Measurements from ENCODE around the gene DNHD1. TPM values are rescaled to one million over a fixed set of nuclear protein-coding genes. Genes with fewer than 3 reads are reported as not detected.

The DNHD1 gene
- total and polyA plus RNA-seq, 2 of the 4 experiments (the other 2 are of a cell fraction), result 1.8 to 3.6 TPM

DNA sequence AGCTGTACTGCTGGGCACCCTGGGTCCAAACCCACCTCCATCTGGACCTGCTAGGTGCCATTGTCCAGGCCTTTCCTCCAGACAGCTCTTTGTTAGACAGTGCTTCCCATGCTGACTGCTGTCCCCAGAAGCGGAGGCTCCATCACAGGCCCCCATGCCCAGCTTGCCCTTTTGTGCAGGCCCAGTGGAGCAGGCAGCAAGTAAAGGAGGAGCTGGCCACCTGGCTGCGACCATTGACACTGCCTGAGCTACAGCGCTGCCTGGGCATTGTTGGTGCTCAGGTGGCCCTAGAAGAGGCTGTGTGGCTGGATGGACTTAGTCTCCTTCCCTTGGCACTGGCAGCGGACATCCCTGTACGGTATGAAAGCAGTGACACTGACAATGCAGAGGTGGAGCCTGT lies 1.5 kb downstream of the DNHD1 start:
- no peaks in the 10 kb centered on the region for H3K9me3 ChIP-seq (ENCODE audit: control insufficient read depth, insufficient read depth, low read length)
- CTCF ChIA-PET, result no interaction called here

More for the DNA sequence above, 1.5 kb downstream of the DNHD1 start:
- H3K4me2 ChIP-seq (ENCODE audit: low read depth, low read length), result no peak overlapping the region
- no peak overlapping the region for H3K18ac ChIP-seq (ENCODE audit: low read depth, low read length)
- no peak overlapping the region for H3K23ac ChIP-seq (ENCODE audit: low read depth, low read length)
- no peak overlapping the region for H2AFZ ChIP-seq (replicated peaks; ENCODE audit: low read length, poor library complexity)
- no peak overlapping the region for H4K91ac ChIP-seq (ENCODE audit: insufficient read depth, low read depth, low read length)
- no peak overlapping the region for H2BK15ac ChIP-seq (ENCODE audit: low read depth, low read length)
- H3K9ac ChIP-seq (ENCODE audit: low read depth, low read length), result no peak overlapping the region
- H3K9me1 ChIP-seq (ENCODE audit: insufficient read depth, low read length), result peaks cover 9% of the 10 kb centered on the region; the same call in 1 of the 2 replicates
- H2BK120ac ChIP-seq (ENCODE audit: low read depth, low read length), result no peak overlapping the region
- POLR2A ChIA-PET (ENCODE audit: unreplicated experiment), result no interaction called here
- BruUV-seq (replicated peaks), result no TSS peak
- no peak overlapping the region for H3K4ac ChIP-seq (ENCODE audit: low read depth, low read length)
- H2AK9ac ChIP-seq (replicated peaks; ENCODE audit: low read depth, low read length, poor library complexity), result no peak overlapping the region
- H2BK5ac ChIP-seq (ENCODE audit: low read depth, low read length, poor library complexity, severe bottlenecking), result no peak overlapping the region
- H4K8ac ChIP-seq (ENCODE audit: low read depth in 2 of 2, low read length in 2 of 2), result no peak overlapping the region
- dilution Hi-C loops (cut with HindIII; ENCODE audit: low sequenced_read_pairs, unreplicated experiment) (no loop called here), in situ Hi-C loops (cut with MboI; ENCODE audit: low sequenced_read_pairs) (no loop called here), intact Hi-C loops (cut with micrococcal nuclease) (no loop called here)
- no peaks in the 10 kb centered on the region for H3K27me3 ChIP-seq (ENCODE audit: control insufficient read depth, insufficient read depth, low read length)
- H3K4me1 ChIP-seq (ENCODE audit: control insufficient read depth, insufficient read depth, low read length), result no peaks in the 10 kb centered on the region
- H2AK5ac ChIP-seq (ENCODE audit: low read depth, low read length), result no peak overlapping the region
- no peak for ATAC-seq (ENCODE audit: low read depth)
- 100% methylated on average over 5 of the region's 5 CpGs; no CpG with 5 or more reads in 1 of the 2 experiments for WGBS, 2 experiments (ENCODE audit: extremely low coverage in 2 of 2, insufficient read length in 1 of 2)
- H3K79me1 ChIP-seq (ENCODE audit: low read depth in 1 of 2, low read length in 2 of 2), result peaks cover 4 to 8% of the 10 kb centered on the region in 2 experiments; a peak in 2 of 4 replicates
- no peak overlapping the region for H4K5ac ChIP-seq (ENCODE audit: low read depth, low read length)
- no peak overlapping the region for H3K27ac ChIP-seq (ENCODE audit: insufficient read depth, low read length)
- no peak overlapping the region for H3K56ac ChIP-seq (ENCODE audit: extremely low read depth, insufficient read depth, low read length)
- no peak overlapping the region for H2BK20ac ChIP-seq (ENCODE audit: low read depth, low read length)
- TF ChIP-seq MXI1 (IDR thresholded peaks at IDR 0.05; ENCODE audit: borderline replicate concordance, low read depth, low read length) (no peak), CHD1 (IDR thresholded peaks at IDR 0.05; ENCODE audit: low read depth, low read length) (no peak), CEBPB (IDR thresholded peaks at IDR 0.05; ENCODE audit: low read depth, low read length) (no peak), RAD21 (IDR thresholded peaks at IDR 0.05; ENCODE audit: low read length) (no peak), MAZ (IDR thresholded peaks at IDR 0.05; ENCODE audit: borderline replicate concordance, low read depth, low read length) (no peak), USF2 (IDR thresholded peaks at IDR 0.05; ENCODE audit: low read depth, low read length) (no peak), RCOR1 (IDR thresholded peaks at IDR 0.05; ENCODE audit: insufficient replicate concordance, low read length) (no peak), NFE2L2 (IDR thresholded peaks at IDR 0.05; ENCODE audit: low read depth, low read length) (no peak), RFX5 (IDR thresholded peaks at IDR 0.05; ENCODE audit: low read depth, low read length) (no peak), BHLHE40 (IDR thresholded peaks at IDR 0.05; ENCODE audit: low read depth, low read length) (no peak), FOS (IDR thresholded peaks at IDR 0.05; ENCODE audit: low read depth, low read length) (no peak), SMC3 (IDR thresholded peaks at IDR 0.05; ENCODE audit: low read depth, low read length) (no peak), MAFK (IDR thresholded peaks at IDR 0.05; ENCODE audit: low read depth, low read length) (no peak), POLR2A (IDR thresholded peaks at IDR 0.05; ENCODE audit: low read depth, low read length) (no peak)
- TF ChIP-seq, protein P1, sequence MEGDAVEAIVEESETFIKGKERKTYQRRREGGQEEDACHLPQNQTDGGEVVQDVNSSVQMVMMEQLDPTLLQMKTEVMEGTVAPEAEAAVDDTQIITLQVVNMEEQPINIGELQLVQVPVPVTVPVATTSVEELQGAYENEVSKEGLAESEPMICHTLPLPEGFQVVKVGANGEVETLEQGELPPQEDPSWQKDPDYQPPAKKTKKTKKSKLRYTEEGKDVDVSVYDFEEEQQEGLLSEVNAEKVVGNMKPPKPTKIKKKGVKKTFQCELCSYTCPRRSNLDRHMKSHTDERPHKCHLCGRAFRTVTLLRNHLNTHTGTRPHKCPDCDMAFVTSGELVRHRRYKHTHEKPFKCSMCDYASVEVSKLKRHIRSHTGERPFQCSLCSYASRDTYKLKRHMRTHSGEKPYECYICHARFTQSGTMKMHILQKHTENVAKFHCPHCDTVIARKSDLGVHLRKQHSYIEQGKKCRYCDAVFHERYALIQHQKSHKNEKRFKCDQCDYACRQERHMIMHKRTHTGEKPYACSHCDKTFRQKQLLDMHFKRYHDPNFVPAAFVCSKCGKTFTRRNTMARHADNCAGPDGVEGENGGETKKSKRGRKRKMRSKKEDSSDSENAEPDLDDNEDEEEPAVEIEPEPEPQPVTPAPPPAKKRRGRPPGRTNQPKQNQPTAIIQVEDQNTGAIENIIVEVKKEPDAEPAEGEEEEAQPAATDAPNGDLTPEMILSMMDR (conservative IDR thresholded peaks at IDR 0.05; ENCODE audit: low read depth, low read length), result no peak
- TF ChIP-seq, protein P2, sequence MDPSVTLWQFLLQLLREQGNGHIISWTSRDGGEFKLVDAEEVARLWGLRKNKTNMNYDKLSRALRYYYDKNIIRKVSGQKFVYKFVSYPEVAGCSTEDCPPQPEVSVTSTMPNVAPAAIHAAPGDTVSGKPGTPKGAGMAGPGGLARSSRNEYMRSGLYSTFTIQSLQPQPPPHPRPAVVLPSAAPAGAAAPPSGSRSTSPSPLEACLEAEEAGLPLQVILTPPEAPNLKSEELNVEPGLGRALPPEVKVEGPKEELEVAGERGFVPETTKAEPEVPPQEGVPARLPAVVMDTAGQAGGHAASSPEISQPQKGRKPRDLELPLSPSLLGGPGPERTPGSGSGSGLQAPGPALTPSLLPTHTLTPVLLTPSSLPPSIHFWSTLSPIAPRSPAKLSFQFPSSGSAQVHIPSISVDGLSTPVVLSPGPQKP (IDR thresholded peaks at IDR 0.05; ENCODE audit: borderline replicate concordance, low read depth, low read length), result no peak
- no peak for DNase-seq
- no peaks in the 10 kb centered on the region for H4K20me1 ChIP-seq (ENCODE audit: insufficient read depth, low read length)
- no peak overlapping the region for H3K4me3 ChIP-seq (ENCODE audit: insufficient read depth, low read depth, low read length)
- H3K36me3 ChIP-seq (ENCODE audit: control insufficient read depth, insufficient read depth, low read length), result peaks cover 16% of the 10 kb centered on the region
- no peak overlapping the region for H3K14ac ChIP-seq (replicated peaks; ENCODE audit: low read depth, low read length)
